Ishikawa (cell line): ENCODE measurements around the gene RMP24.

Experiments
- CREB1 ChIP-seq: IDR thresholded peaks from 2 replicates; pipeline ENCODE4 v1.6.1; 2012; ENCODE audit warnings: low read depth
- EGR1 ChIP-seq: IDR thresholded peaks from 2 replicates; pipeline ENCODE4 v1.6.1; 2012
- EP300 ChIP-seq: IDR thresholded peaks from 2 replicates; pipeline ENCODE4 v1.6.1; 2012; ENCODE audit warnings: borderline replicate concordance
- NFIC ChIP-seq: IDR thresholded peaks from 2 replicates; pipeline ENCODE4 v1.6.1; 2012
- RAD21 ChIP-seq: IDR thresholded peaks from 2 replicates; pipeline ENCODE4 v1.6.1; 2012; ENCODE audit warnings: low read depth
- TAF1 ChIP-seq: IDR thresholded peaks from 2 replicates; pipeline ENCODE4 v1.6.1; 2012; ENCODE audit warnings: low read depth, mild to moderate bottlenecking
- TCF12 ChIP-seq: IDR thresholded peaks from 2 replicates; pipeline ENCODE4 v1.6.1; 2012; ENCODE audit warnings: low read depth
- ZBTB7A ChIP-seq: IDR thresholded peaks from 2 replicates; pipeline ENCODE4 v1.6.1; 2012; ENCODE audit warnings: low read depth
- TF ChIP-seq, protein P1 (sequence below): IDR thresholded peaks from 2 replicates; pipeline ENCODE4 v1.6.1; 2012; ENCODE audit warnings: low read depth, mild to moderate bottlenecking

DNA sequence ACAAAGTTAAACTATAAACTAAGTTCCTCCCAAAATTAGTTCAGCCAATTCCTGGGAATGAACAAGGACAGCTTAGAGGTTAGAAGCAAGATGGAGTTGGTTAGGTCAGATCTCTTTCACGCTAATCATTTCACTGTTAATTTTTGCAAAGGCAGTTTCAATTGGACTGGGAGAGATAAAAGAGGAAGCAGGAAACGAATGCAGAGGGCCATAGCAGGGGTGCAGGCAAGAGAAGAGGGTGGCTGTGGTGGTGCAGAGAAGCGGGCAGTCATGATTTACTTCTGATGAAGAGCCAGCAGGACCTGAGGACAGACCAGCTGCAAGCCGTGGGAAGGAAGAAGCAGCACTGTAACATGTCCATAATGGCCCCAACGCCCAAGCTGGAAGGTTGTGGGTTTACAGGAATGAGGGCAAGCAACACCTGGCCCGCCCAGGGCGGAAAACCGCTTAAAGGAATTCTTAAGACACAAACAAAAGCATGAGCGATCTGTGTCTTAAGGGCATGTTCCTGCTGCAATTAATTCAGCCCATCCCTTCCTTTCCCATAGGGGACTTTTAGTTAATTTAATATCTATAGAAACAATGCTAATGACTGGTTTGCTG lies 4.1 kb upstream of the RMP24 start:
- TF ChIP-seq TCF12 (no peak), TAF1 (no peak), RAD21 (no peak), CREB1 (no peak), EGR1 (no peak), NFIC (no peak), ZBTB7A (no peak), EP300 (no peak)
- TF ChIP-seq, protein P1, sequence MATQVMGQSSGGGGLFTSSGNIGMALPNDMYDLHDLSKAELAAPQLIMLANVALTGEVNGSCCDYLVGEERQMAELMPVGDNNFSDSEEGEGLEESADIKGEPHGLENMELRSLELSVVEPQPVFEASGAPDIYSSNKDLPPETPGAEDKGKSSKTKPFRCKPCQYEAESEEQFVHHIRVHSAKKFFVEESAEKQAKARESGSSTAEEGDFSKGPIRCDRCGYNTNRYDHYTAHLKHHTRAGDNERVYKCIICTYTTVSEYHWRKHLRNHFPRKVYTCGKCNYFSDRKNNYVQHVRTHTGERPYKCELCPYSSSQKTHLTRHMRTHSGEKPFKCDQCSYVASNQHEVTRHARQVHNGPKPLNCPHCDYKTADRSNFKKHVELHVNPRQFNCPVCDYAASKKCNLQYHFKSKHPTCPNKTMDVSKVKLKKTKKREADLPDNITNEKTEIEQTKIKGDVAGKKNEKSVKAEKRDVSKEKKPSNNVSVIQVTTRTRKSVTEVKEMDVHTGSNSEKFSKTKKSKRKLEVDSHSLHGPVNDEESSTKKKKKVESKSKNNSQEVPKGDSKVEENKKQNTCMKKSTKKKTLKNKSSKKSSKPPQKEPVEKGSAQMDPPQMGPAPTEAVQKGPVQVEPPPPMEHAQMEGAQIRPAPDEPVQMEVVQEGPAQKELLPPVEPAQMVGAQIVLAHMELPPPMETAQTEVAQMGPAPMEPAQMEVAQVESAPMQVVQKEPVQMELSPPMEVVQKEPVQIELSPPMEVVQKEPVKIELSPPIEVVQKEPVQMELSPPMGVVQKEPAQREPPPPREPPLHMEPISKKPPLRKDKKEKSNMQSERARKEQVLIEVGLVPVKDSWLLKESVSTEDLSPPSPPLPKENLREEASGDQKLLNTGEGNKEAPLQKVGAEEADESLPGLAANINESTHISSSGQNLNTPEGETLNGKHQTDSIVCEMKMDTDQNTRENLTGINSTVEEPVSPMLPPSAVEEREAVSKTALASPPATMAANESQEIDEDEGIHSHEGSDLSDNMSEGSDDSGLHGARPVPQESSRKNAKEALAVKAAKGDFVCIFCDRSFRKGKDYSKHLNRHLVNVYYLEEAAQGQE = no peak
